Heart right ventricle (tissue), 16 donors: Measurements from ENCODE around the gene ZNF428. TPM values are rescaled to one million over a fixed set of nuclear protein-coding genes. Genes with fewer than 3 reads are reported as not detected.

ENCODE experiments used
- ATAC-seq, 8 donors: fragments of 200-7000 bp; cut with Tn5 transposase; one replicate each; pipeline ENCODE4 v1.9.1; 2020; ENCODE audit warnings: mild to moderate bottlenecking in 8 of 8, moderate library complexity in 8 of 8, moderate number of reproducible peaks in 1 of 8
- DNase-seq, 2 donors: peaks; one replicate each; pipeline ENCODE4 v3.0.0-alpha.2; 2020
- H3K27ac ChIP-seq, 10 donors: fragments of 200-600 bp; sonication (generic) in 2 of 10; one replicate each; pipeline versions ENCODE4 v1.5.0 to v1.8.0; 2020 to 2022; ENCODE audit warnings: mild to moderate bottlenecking in 3 of 10
- H3K27me3 ChIP-seq, 7 donors: fragments of 200-600 bp; one replicate each; pipeline ENCODE4 v1.8.0; 2021 to 2022; ENCODE audit warnings: mild to moderate bottlenecking in 2 of 7
- H3K36me3 ChIP-seq, 9 donors: fragments of 200-600 bp; sonication (generic) in 1 of 9; one replicate each; pipeline versions ENCODE4 v1.5.0 to v1.8.0; 2020 to 2022; ENCODE audit warnings: mild to moderate bottlenecking in 2 of 9
- H3K4me1 ChIP-seq, 9 donors: fragments of 200-600 bp; sonication (generic) in 1 of 9; one replicate each; pipeline versions ENCODE4 v1.5.0 to v1.8.0; 2020 to 2022; ENCODE audit warnings: mild to moderate bottlenecking in 4 of 9
- H3K4me3 ChIP-seq, 10 donors: fragments of 200-600 bp; sonication (generic) in 2 of 10; one replicate each; pipeline versions ENCODE4 v1.5.0 to v1.8.0; 2020 to 2022; ENCODE audit warnings: mild to moderate bottlenecking in 7 of 10, moderate library complexity in 2 of 10
- H3K9me3 ChIP-seq, 11 donors: fragments of 200-600 bp in 10 of 11; sonication (generic) in 2 of 11; one replicate each; pipeline versions ENCODE4 v1.5.0 to v1.8.0; 2013 to 2022; ENCODE audit warnings: mild to moderate bottlenecking in 2 of 11, control low read depth in 1 of 11, moderate library complexity in 1 of 11
- WGBS, 2 donors: extraction: QIAGEN DNeasy Blood & Tissue Kit; methylation state at CpG; one replicate each; pipeline ENCODE4 v1.1.7; 2013; ENCODE audit warnings: inconsistent platforms in 1 of 2; 5-methylcytosine and 5-hydroxymethylcytosine counted together
- intact Hi-C, 10 donors: fragments of 100-400 bp; cut with DNase I; formaldehyde crosslinking; loops; one replicate each; pipeline versions ENCODE4 v1.11.1 to v1.14.2; 2022
- polyA plus RNA-seq, 2 donors: library from polyadenylated mRNA; stranded (reverse); fragments of 200-250 nt; gene quantifications; one replicate each; pipeline ENCODE4 v1.2.3, GENCODE V29; 2013
- total RNA-seq, 10 donors: library from RNA; stranded (reverse); fragmentation: NEBNext Ultra II Directional in 3 of 10; extraction: Animal tissue kit (Norgen Biotek cat#: 25700) in 3 of 10; gene quantifications; one replicate each; pipeline versions ENCODE4 v1.2.1 to v1.2.4, GENCODE V29; 2021 to 2023
- TF ChIP-seq, protein P1 (sequence below), 9 donors: fragments of 200-600 bp; sonication (generic) in 2 of 9; IDR thresholded peaks; one replicate each; pipeline versions ENCODE4 v1.5.0 to v1.8.0; 2021 to 2022; ENCODE audit warnings: antibody characterized with exemption in 9 of 9, mild to moderate bottlenecking in 5 of 9, moderate library complexity in 1 of 9
- donor health status: Arrhythmogenic right ventricular cardiomyopathy.
- donor health status: ischemic (EF 13 %, LVEDD 7.1; RV severe dilation, severe dysfunction).
- donor health status: healthy with polysubstance abuse.
- donor health status: DM: no; HTN: yes; CAD: no.
- donor health status: DM: no; HTN: no; CAD: no.
- donor health status: ischemic (EF 25% LVEDD 6.9; RV normal size, moderate dysfunction).
- donor health status: ischemic (EF 25% LVEDD 5.7; RV mildly dilated, moderate dysfunction).
- donor health status: healthy.
- donor health status: DM: yes; HTN: yes; CAD: no.
- donor health status: Ischemic cardiomyopathy.
- donor health status: ischemic (EF 35%, LVEDD 5.7; RV mildly dilated, moderate dysfunction).
- donor health status: nonischemic (EF 11% LVEDD 7.7; RV severe dilation, severe dysfunction).
- donor health status: DM: yes; HTN: yes; CAD: no.
- donor health status: PGD.
- donor health status: ischemic (EF 29% LVEDD 5.4; RV normal size, mild dysfunction).
- donor health status: nonischemic (EF 23%, LVEDD 6.1; RV moderate dilation, normal function).

ZNF428 gene
- total and polyA plus RNA-seq, 12 donors = 28.1 to 94.9 (median 33.5) TPM

DNA sequence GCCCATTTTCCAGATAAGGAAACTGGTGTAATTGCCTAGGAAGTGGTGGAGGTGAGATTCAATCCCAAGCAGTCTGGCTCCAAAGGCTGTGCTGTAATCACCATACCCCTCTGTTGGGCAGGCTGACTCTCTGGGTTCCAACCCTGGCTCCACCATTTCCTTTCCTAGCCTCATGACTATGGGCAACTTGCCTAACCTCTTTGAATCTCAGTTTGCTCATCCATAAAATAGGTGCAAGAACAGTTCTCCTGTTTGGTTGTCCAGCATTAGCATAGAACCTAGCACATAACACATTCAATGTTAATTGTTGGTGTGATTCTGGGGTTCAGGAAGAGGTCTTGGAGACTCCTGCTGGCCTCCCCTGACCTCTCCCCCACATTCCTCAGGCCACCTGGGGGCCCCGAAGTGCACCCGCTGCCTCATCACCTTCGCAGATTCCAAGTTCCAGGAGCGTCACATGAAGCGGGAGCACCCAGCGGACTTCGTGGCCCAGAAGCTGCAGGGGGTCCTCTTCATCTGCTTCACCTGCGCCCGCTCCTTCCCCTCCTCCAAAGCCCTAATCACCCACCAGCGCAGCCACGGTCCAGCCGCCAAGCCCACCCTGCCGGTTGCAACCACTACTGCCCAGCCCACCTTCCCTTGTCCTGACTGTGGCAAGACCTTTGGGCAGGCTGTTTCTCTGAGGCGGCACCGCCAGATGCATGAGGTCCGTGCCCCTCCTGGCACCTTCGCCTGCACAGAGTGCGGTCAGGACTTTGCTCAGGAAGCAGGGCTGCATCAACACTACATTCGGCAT lies 20.8 kb downstream of the ZNF428 start:
- DNase-seq (no peak), ATAC-seq (no peak)
- intact Hi-C loops = loop anchor here in 5 of 10 donors (5.0 to 10.0 kb wide), 3 partner anchors 61 to 66 kb away; partner anchors contain the start of gene ZNF575 (in 4 of the 5)
- TF ChIP-seq, protein P1, sequence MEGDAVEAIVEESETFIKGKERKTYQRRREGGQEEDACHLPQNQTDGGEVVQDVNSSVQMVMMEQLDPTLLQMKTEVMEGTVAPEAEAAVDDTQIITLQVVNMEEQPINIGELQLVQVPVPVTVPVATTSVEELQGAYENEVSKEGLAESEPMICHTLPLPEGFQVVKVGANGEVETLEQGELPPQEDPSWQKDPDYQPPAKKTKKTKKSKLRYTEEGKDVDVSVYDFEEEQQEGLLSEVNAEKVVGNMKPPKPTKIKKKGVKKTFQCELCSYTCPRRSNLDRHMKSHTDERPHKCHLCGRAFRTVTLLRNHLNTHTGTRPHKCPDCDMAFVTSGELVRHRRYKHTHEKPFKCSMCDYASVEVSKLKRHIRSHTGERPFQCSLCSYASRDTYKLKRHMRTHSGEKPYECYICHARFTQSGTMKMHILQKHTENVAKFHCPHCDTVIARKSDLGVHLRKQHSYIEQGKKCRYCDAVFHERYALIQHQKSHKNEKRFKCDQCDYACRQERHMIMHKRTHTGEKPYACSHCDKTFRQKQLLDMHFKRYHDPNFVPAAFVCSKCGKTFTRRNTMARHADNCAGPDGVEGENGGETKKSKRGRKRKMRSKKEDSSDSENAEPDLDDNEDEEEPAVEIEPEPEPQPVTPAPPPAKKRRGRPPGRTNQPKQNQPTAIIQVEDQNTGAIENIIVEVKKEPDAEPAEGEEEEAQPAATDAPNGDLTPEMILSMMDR (IDR thresholded peaks at IDR 0.05) = no peak
- H3K36me3 ChIP-seq = peaks cover 0 to 65% (median 6%) of the 10 kb centered on the region in 9 donors
- 93 to 94% methylated on average over 19 of the region's 19 CpGs for WGBS, 2 donors
- H3K4me3 ChIP-seq = no peak overlapping the region
- H3K4me1 ChIP-seq = peaks cover 16 to 48% (median 34%) of the 10 kb centered on the region in 9 donors
- no peaks in the 10 kb centered on the region for H3K9me3 ChIP-seq
- H3K27ac ChIP-seq = no peak overlapping the region
- no peaks in the 10 kb centered on the region for H3K27me3 ChIP-seq

DNA sequence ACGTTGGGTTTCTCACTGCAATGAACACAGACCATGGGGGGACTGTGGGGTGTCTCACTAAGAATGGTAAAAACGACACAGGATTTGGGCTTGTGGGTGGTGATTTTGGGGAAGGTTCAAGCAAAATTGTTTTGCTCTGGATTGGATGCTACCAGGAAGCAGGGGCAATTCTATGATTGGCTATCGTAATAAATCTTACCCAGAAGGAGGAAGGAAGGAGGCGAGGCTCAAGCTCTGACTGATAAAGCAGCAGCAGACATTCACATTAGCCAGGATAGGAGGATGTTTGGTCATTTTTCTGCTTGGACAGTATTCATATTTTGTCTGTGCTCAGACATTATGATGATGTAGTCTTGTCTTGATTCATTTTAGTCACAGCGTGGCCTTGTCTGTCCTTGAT lies 21.6 kb downstream of the ZNF428 start:
- Histone ChIP-seq H3K4me3 (peak overlapping the region in 1 of 10 donors; percentile 74), H3K27me3 (no peaks in the 10 kb centered on the region), H3K36me3 (peaks cover under 1 to 71% (median 13%) of the 10 kb centered on the region in 9 donors), H3K9me3 (no peaks in the 10 kb centered on the region), H3K4me1 (peaks cover 16 to 53% (median 39%) of the 10 kb centered on the region in 9 donors), H3K27ac (peak overlapping the region in 2 of 10 donors; percentile 99)
- no peak for ATAC-seq
- WGBS, 2 donors = 45 to 51% methylated on average over 5 of the region's 5 CpGs
- DNase-seq = no peak
- TF ChIP-seq, protein P1 (IDR thresholded peaks at IDR 0.05) = no peak
- intact Hi-C loops = loop anchor here in 5 of 10 donors (2.0 to 10.0 kb wide), 4 partner anchors 21 to 66 kb away; partner anchors contain the start of genes ZNF575 (in 4 of the 5) and ZNF428 (in 2 of the 5)

DNA sequence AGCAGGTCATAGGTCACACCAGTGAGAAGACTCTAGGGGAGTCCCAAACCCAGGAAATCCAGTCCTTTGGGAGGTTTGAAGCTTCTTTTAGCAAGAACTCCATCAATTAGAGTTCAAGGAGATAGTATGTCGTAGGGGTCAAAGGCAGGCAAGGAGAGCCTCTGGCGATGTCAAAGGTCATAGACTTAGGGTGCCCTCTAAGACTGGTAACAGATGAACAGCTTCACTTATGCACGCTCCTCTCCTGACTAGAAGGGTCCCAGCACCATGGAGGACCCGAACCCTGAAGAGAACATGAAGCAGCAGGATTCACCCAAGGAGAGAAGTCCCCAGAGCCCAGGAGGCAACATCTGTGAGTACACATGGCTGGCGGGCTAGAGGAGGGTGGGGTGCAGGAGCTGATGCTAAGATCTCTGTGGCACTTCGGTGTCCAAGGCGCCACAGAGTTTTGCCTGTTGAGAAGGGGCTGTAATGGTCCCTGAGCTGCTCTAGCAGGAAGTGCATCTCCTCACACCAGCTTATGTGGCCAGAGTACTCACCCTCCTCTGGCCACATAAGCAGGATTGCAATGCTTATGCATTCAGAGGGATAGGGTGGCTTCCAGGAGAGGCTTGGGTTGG lies 22.5 kb downstream of the ZNF428 start:
- 16 to 22% methylated on average over 7 of the region's 7 CpGs for WGBS, 2 donors
- TF ChIP-seq, protein P1 (IDR thresholded peaks at IDR 0.05) = peak in 1 of 9 donors; percentile 6

More for the DNA sequence above, 22.5 kb downstream of the ZNF428 start:
- Histone ChIP-seq H3K27me3 (no peaks in the 10 kb centered on the region), H3K4me1 (peaks cover 16 to 53% (median 39%) of the 10 kb centered on the region in 9 donors), H3K9me3 (no peaks in the 10 kb centered on the region), H3K27ac (peak overlapping the region in 9 of 10 donors; percentile 94 to 99 (median 97)), H3K4me3 (peak overlapping the region; percentile 51 to 77 (median 72)), H3K36me3 (peaks cover 6 to 71% (median 23%) of the 10 kb centered on the region in 9 donors)
- no peak for DNase-seq
- no peak for ATAC-seq
- intact Hi-C loops = loop anchor here in 5 of 10 donors (1.0 to 10.0 kb wide), 5 partner anchors 22 to 65 kb away; partner anchors contain the start of genes PINLYP (in 4 of the 5), XRCC1 (in 4 of the 5), ZNF575 (in 4 of the 5) and ZNF428 (in 2 of the 5)
